ENCODE measurements around the gene MTG2. TPM values are rescaled to one million over a fixed set of nuclear protein-coding genes. Genes with fewer than 3 reads are reported as not detected.

MTG2 gene
- total RNA-seq, 4 donors from 2014 or later, result 17.0 to 26.1 (median 22.6) TPM

GRCh38 chr20:62202083-62202395, 19.2 kb downstream of the MTG2 start:
- no peak for TF ChIP-seq CTCF (IDR thresholded peaks at IDR 0.05; ENCODE audit: low read depth)

- TF ChIP-seq CTCF (IDR thresholded peaks at IDR 0.05; ENCODE audit: low read depth), result no peak
These were observed 20.0 kb downstream of the MTG2 start for GRCh38 chr20:62202676-62203377.

GRCh38 chr20:62203378-62204030, 20.7 kb downstream of the MTG2 start:
- no peak for TF ChIP-seq CTCF (IDR thresholded peaks at IDR 0.05; ENCODE audit: low read depth)

GRCh38 chr20:62205618-62206387, 23.0 kb downstream of the MTG2 start:
- no peak for TF ChIP-seq CTCF (IDR thresholded peaks at IDR 0.05; ENCODE audit: low read depth)

GRCh38 chr20:62206388-62206775, 23.6 kb downstream of the MTG2 start:
- TF ChIP-seq CTCF (IDR thresholded peaks at IDR 0.05; ENCODE audit: low read depth), result no peak

GRCh38 chr20:62208061-62208794, 25.4 kb downstream of the MTG2 start:
- TF ChIP-seq CTCF (IDR thresholded peaks at IDR 0.05; ENCODE audit: low read depth), result no peak
